Bone marrow (tissue), 2 donors: Measurements from ENCODE around the gene CD34.

Source experiments
- DNase-seq, 2 donors: peaks; one replicate each; lab custom pipeline; 2025; lab: John Stamatoyannopoulos, UW

CD34 gene

GRCh38 chr1:207833381-207833780 is 77.5 kb downstream of the CD34 start:
- DNase-seq = peak in 1 of 2 donors; percentile 61

DNA sequence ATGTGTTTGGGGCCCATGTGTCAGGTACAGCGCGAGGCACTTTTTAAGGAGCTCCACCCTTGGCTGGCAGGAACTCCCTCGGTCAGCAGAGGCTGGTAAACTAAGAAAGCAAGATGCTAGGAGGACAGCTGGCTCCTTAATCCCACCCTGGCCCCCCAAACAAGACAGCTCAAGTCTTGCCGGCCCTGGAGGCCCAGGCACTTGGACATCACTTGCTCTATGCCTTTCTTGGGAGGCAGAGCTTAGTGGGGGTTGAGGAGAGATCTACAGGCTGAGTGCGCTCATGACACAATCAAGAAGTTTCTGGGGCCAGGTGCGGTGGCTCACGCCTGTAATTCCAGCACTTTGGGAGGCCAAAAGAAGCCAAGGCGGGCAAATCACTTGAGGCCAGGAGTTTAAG is 78.1 kb downstream of the CD34 start:
- DNase-seq = no peak

GRCh38 chr1:207831517-207832327 is 79.2 kb downstream of the CD34 start:
- DNase-seq = peak in 1 of 2 donors; percentile 20
